HepG2 (cell line): ENCODE measurements around the gene FAM163B. TPM values are rescaled to one million over a fixed set of nuclear protein-coding genes. Genes with fewer than 3 reads are reported as not detected.
A peak's percentile ranks its signal among the peaks of the same experiment; 100 is the strongest.

ENCODE experiments used
- JUN ChIP-seq: sonication (generic); formaldehyde crosslinking; IDR thresholded peaks from 2 replicates; pipeline ENCODE4 v1.4.0; 2020; ENCODE audit warnings: mild to moderate bottlenecking, missing genetic modification reagents
- KDM2A ChIP-seq: sonication (generic); formaldehyde crosslinking; IDR thresholded peaks from 2 replicates; pipeline ENCODE4 v1.4.0; 2020; ENCODE audit warnings: low read depth, missing genetic modification reagents, borderline replicate concordance
- KLF9 ChIP-seq: IDR thresholded peaks from 2 replicates; pipeline ENCODE4 v1.6.1; 2016; ENCODE audit warnings: low read depth
- MEF2D ChIP-seq: sonication (generic); formaldehyde crosslinking; IDR thresholded peaks from 2 replicates; pipeline ENCODE4 v1.5.1; 2020; ENCODE audit warnings: mild to moderate bottlenecking, missing genetic modification reagents
- PCBP2 ChIP-seq: fragments of 200-400 bp; formaldehyde crosslinking; optimal IDR thresholded peaks from 2 replicates; pipeline ENCODE3; 2018; ENCODE audit warnings: low read length, low read depth; ENCODE audit not compliant: poor library complexity, severe bottlenecking
- SP5 ChIP-seq: IDR thresholded peaks from 2 replicates; pipeline ENCODE4 v1.6.1; 2016; ENCODE audit warnings: low read depth, borderline replicate concordance
- ZBTB7B ChIP-seq: sonication (generic); formaldehyde crosslinking; IDR thresholded peaks from 2 replicates; pipeline ENCODE4 v1.4.0; 2020; ENCODE audit warnings: missing genetic modification reagents
- ZNF121 ChIP-seq: sonication (generic); formaldehyde crosslinking; IDR thresholded peaks from 2 replicates; pipeline ENCODE4 v1.5.0; 2020; ENCODE audit warnings: mild to moderate bottlenecking, missing genetic modification reagents
- ZNF124 ChIP-seq: sonication (generic); formaldehyde crosslinking; IDR thresholded peaks from 2 replicates; pipeline ENCODE4 v1.4.0; 2020; ENCODE audit warnings: missing genetic modification reagents
- ZNF235 ChIP-seq: sonication (generic); formaldehyde crosslinking; IDR thresholded peaks from 2 replicates; pipeline ENCODE4 v1.8.1; 2023; ENCODE audit warnings: mild to moderate bottlenecking, missing genetic modification reagents, borderline replicate concordance
- ZNF383 ChIP-seq: sonication (generic); formaldehyde crosslinking; IDR thresholded peaks from 2 replicates; pipeline ENCODE4 v1.4.0; 2020; ENCODE audit warnings: missing genetic modification reagents, mild to moderate bottlenecking, borderline replicate concordance
- ZNF598 ChIP-seq: sonication (generic); formaldehyde crosslinking; IDR thresholded peaks from 2 replicates; pipeline ENCODE4 v1.5.1; 2020; ENCODE audit warnings: mild to moderate bottlenecking, missing genetic modification reagents, borderline replicate concordance
- ZNF709 ChIP-seq: sonication (generic); formaldehyde crosslinking; IDR thresholded peaks from 2 replicates; pipeline ENCODE4 v1.5.0; 2020; ENCODE audit warnings: mild to moderate bottlenecking, missing genetic modification reagents
- ZNF891 ChIP-seq: sonication (generic); formaldehyde crosslinking; IDR thresholded peaks from 2 replicates; pipeline ENCODE4 v1.5.0; 2020; ENCODE audit warnings: mild to moderate bottlenecking, missing genetic modification reagents
- polyA plus RNA-seq, 8 experiments: library from polyadenylated mRNA; depleted of rRNA in 3 of 8; stranded (reverse) in 7 of 8; unstranded in 1 of 8; fragments of >200 nt; fragmentation: Illumina TruSeq in 4 of 8; extraction: Trizol in 4 of 8; gene quantifications; 2 replicates each; pipeline versions ENCODE4 v1.2.1 to v1.2.3, GENCODE V29; 2011 to 2016; ENCODE audit warnings: low read depth in 4 of 8, missing spikeins in 1 of 8, mixed read lengths in 1 of 8; ENCODE audit not compliant: insufficient read depth in 1 of 8
- total RNA-seq, 5 experiments: library from RNA; depleted of rRNA; stranded (reverse); fragments of >200 nt; fragmentation: Illumina TruSeq; extraction: Trizol; gene quantifications; 2 replicates each; pipeline ENCODE4 v1.2.3, GENCODE V29; 2016; ENCODE audit warnings: low read depth in 1 of 5
- TF ChIP-seq, protein P1 (sequence below): sonication (generic); formaldehyde crosslinking; IDR thresholded peaks from 2 replicates; pipeline ENCODE4 v1.4.0; 2020; ENCODE audit warnings: missing genetic modification reagents
- TF ChIP-seq, protein P2 (sequence below): sonication (generic); formaldehyde crosslinking; IDR thresholded peaks from 2 replicates; pipeline ENCODE4 v1.4.0; 2020; ENCODE audit warnings: mild to moderate bottlenecking, missing genetic modification reagents
- TF ChIP-seq, protein P3 (sequence below): sonication (generic); formaldehyde crosslinking; IDR thresholded peaks from 2 replicates; pipeline ENCODE4 v1.5.1; 2020; ENCODE audit warnings: missing genetic modification reagents, mild to moderate bottlenecking, borderline replicate concordance
- TF ChIP-seq, protein P4 (sequence below): IDR thresholded peaks from 2 replicates; pipeline ENCODE4 v1.6.1; 2016; ENCODE audit warnings: missing compliant biosample characterization, missing genetic modification reagents, borderline replicate concordance
- TF ChIP-seq, protein P5 (sequence below): fragments of 450-650 bp; IDR thresholded peaks from 2 replicates; pipeline ENCODE4 v1.6.1; 2017; ENCODE audit warnings: mild to moderate bottlenecking

The FAM163B gene
- total and polyA plus RNA-seq, 2 of the 13 experiments (the other 11 are each of a cell fraction or from before 2014, with no cell fraction given), result not detected

DNA sequence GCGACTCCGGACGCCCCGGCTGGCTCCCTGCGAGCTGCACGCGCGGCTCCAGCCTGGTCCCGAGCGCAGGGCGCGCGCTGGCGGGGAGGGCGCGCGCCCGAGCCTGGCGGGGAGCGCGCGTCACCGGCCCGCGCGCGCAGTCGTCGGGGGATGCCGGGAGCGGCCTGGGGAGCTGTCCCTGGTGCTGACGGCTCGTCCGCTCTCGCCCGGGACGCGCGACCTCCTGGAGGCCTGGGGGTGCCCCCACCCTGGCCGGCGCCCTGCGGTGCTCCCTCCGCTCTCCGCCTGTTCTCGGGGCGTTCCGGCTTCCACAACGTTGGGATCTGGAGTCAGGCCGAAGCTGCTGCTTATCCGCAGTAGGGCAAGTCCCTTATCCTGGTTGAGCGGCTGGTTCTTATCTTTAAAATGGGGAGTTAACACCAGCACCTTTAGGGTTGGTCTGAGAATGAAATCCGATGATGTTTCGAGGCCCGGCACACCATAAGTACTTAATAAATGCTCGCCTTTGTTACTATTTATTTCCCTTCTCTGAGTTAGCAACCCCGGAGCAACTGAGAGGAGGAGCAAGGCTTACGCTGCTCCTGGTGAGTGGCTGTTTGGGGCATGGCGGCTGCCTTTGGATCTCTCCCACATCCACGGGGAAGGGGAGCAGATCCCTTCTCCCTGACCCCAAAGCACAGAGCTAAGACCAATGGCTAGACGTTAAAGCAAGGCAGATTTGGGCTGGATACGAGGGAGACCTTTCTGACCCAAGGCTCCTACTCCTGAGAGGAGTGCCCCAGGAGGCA lies at the start of gene FAM163B (continued):
- TF ChIP-seq, protein P1, sequence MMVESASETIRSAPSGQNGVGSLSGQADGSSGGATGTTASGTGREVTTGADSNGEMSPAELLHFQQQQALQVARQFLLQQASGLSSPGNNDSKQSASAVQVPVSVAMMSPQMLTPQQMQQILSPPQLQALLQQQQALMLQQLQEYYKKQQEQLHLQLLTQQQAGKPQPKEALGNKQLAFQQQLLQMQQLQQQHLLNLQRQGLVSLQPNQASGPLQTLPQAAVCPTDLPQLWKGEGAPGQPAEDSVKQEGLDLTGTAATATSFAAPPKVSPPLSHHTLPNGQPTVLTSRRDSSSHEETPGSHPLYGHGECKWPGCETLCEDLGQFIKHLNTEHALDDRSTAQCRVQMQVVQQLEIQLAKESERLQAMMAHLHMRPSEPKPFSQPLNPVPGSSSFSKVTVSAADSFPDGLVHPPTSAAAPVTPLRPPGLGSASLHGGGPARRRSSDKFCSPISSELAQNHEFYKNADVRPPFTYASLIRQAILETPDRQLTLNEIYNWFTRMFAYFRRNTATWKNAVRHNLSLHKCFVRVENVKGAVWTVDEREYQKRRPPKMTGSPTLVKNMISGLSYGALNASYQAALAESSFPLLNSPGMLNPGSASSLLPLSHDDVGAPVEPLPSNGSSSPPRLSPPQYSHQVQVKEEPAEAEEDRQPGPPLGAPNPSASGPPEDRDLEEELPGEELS (CRISPR knock-in tag), result no peak
- TF ChIP-seq ZNF891 (no peak), ZNF709 (CRISPR knock-in tag) (no peak), ZNF121 (CRISPR knock-in tag) (no peak), KLF9 (CRISPR knock-in tag) (no peak), ZNF124 (no peak), ZBTB7B (CRISPR knock-in tag) (no peak), PCBP2 (no peak), MEF2D (CRISPR knock-in tag) (no peak), ZNF383 (CRISPR knock-in tag) (no peak), ZNF598 (no peak), JUN (CRISPR knock-in tag) (no peak), SP5 (no peak), ZNF235 (no peak), KDM2A (peak; percentile 41; the same call in 1 of the 2 replicates)
- TF ChIP-seq, protein P2, sequence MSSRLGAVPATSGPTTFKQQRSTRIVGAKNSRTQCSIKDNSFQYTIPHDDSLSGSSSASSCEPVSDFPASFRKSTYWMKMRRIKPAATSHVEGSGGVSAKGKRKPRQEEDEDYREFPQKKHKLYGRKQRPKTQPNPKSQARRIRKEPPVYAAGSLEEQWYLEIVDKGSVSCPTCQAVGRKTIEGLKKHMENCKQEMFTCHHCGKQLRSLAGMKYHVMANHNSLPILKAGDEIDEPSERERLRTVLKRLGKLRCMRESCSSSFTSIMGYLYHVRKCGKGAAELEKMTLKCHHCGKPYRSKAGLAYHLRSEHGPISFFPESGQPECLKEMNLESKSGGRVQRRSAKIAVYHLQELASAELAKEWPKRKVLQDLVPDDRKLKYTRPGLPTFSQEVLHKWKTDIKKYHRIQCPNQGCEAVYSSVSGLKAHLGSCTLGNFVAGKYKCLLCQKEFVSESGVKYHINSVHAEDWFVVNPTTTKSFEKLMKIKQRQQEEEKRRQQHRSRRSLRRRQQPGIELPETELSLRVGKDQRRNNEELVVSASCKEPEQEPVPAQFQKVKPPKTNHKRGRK, result no peak
- TF ChIP-seq, protein P3, sequence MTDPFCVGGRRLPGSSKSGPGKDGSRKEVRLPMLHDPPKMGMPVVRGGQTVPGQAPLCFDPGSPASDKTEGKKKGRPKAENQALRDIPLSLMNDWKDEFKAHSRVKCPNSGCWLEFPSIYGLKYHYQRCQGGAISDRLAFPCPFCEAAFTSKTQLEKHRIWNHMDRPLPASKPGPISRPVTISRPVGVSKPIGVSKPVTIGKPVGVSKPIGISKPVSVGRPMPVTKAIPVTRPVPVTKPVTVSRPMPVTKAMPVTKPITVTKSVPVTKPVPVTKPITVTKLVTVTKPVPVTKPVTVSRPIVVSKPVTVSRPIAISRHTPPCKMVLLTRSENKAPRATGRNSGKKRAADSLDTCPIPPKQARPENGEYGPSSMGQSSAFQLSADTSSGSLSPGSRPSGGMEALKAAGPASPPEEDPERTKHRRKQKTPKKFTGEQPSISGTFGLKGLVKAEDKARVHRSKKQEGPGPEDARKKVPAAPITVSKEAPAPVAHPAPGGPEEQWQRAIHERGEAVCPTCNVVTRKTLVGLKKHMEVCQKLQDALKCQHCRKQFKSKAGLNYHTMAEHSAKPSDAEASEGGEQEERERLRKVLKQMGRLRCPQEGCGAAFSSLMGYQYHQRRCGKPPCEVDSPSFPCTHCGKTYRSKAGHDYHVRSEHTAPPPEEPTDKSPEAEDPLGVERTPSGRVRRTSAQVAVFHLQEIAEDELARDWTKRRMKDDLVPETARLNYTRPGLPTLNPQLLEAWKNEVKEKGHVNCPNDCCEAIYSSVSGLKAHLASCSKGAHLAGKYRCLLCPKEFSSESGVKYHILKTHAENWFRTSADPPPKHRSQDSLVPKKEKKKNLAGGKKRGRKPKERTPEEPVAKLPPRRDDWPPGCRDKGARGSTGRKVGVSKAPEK, result no peak
- TF ChIP-seq, protein P4, sequence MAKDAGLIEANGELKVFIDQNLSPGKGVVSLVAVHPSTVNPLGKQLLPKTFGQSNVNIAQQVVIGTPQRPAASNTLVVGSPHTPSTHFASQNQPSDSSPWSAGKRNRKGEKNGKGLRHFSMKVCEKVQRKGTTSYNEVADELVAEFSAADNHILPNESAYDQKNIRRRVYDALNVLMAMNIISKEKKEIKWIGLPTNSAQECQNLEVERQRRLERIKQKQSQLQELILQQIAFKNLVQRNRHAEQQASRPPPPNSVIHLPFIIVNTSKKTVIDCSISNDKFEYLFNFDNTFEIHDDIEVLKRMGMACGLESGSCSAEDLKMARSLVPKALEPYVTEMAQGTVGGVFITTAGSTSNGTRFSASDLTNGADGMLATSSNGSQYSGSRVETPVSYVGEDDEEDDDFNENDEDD, result no peak
- TF ChIP-seq, protein P5, sequence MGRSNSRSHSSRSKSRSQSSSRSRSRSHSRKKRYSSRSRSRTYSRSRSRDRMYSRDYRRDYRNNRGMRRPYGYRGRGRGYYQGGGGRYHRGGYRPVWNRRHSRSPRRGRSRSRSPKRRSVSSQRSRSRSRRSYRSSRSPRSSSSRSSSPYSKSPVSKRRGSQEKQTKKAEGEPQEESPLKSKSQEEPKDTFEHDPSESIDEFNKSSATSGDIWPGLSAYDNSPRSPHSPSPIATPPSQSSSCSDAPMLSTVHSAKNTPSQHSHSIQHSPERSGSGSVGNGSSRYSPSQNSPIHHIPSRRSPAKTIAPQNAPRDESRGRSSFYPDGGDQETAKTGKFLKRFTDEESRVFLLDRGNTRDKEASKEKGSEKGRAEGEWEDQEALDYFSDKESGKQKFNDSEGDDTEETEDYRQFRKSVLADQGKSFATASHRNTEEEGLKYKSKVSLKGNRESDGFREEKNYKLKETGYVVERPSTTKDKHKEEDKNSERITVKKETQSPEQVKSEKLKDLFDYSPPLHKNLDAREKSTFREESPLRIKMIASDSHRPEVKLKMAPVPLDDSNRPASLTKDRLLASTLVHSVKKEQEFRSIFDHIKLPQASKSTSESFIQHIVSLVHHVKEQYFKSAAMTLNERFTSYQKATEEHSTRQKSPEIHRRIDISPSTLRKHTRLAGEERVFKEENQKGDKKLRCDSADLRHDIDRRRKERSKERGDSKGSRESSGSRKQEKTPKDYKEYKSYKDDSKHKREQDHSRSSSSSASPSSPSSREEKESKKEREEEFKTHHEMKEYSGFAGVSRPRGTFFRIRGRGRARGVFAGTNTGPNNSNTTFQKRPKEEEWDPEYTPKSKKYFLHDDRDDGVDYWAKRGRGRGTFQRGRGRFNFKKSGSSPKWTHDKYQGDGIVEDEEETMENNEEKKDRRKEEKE, result no peak
